GM12878 (cell line): ENCODE measurements around the gene F12. TPM values are rescaled to one million over a fixed set of nuclear protein-coding genes. Genes with fewer than 3 reads are reported as not detected.
A peak's percentile ranks its signal among the peaks of the same experiment; 100 is the strongest.

Experiments
- CREM ChIP-seq: IDR thresholded peaks from 2 replicates; pipeline ENCODE4 v1.6.1; 2014; ENCODE audit warnings: antibody characterized with exemption, low read depth
- DPF2 ChIP-seq: fragments of 450-650 bp; IDR thresholded peaks from 2 replicates; pipeline ENCODE4 v1.6.1; 2017; ENCODE audit warnings: mild to moderate bottlenecking
- IKZF2 ChIP-seq, 2 experiments: fragments of 450-650 bp; IDR thresholded peaks; 2 replicates each; pipeline ENCODE4 v1.6.1; 2017; ENCODE audit warnings: mild to moderate bottlenecking in 2 of 2, moderate library complexity in 2 of 2
- JUNB ChIP-seq: IDR thresholded peaks from 2 replicates; pipeline ENCODE4 v1.6.1; 2016; ENCODE audit warnings: antibody characterized with exemption, mild to moderate bottlenecking
- NRF1 ChIP-seq: conservative IDR thresholded peaks from 2 replicates; pipeline ENCODE4 v1.6.1; 2011; ENCODE audit warnings: mild to moderate bottlenecking, low read depth, low read length, improper control_type of control experiment
- PAX5 ChIP-seq: IDR thresholded peaks from 2 replicates; pipeline ENCODE4 v1.6.1; 2011; ENCODE audit warnings: low read depth, low read length, borderline replicate concordance
- PML ChIP-seq: IDR thresholded peaks from 2 replicates; pipeline ENCODE4 v1.6.1; 2012; ENCODE audit warnings: low read length, inconsistent platforms
- SRF ChIP-seq, 2 experiments: IDR thresholded peaks; 2 replicates each; pipeline ENCODE4 v1.6.1; 2011; ENCODE audit warnings: low read depth in 2 of 2, low read length in 2 of 2, mild to moderate bottlenecking in 1 of 2, moderate library complexity in 1 of 2
- SUPT20H ChIP-seq: IDR thresholded peaks from 2 replicates; pipeline ENCODE4 v1.6.1; 2011; ENCODE audit warnings: low read depth, mild to moderate bottlenecking, low read length, moderate library complexity, borderline replicate concordance; ENCODE audit not compliant: control insufficient read depth
- YY1 ChIP-seq: IDR thresholded peaks from 2 replicates; pipeline ENCODE4 v1.6.1; 2011; ENCODE audit warnings: low read depth, mild to moderate bottlenecking, low read length
- ZNF207 ChIP-seq: fragments of 450-650 bp; IDR thresholded peaks from 2 replicates; pipeline ENCODE4 v1.6.1; 2014; ENCODE audit warnings: antibody characterized with exemption, mild to moderate bottlenecking, borderline replicate concordance
- ZNF217 ChIP-seq: fragments of 450-650 bp; IDR thresholded peaks from 2 replicates; pipeline ENCODE4 v1.6.1; 2017; ENCODE audit warnings: antibody characterized with exemption, mild to moderate bottlenecking
- ZNF24 ChIP-seq: fragments of 450-650 bp; IDR thresholded peaks from 2 replicates; pipeline ENCODE4 v1.6.1; 2017; ENCODE audit warnings: antibody characterized with exemption, mild to moderate bottlenecking
- polyA plus RNA-seq, 11 experiments: library from polyadenylated mRNA; depleted of rRNA in 4 of 11; unstranded in 6 of 11; stranded (reverse) in 5 of 11; fragments of >200 nt; fragmentation: Nextera tagmentation in 4 of 11; fragmentation: Illumina TruSeq in 1 of 11; extraction: Ambion mirVana in 4 of 11; extraction: Trizol in 1 of 11; gene quantifications; 1 replicate in 1 of 11; 2 replicates in 10 of 11; pipeline versions ENCODE4 v1.2.1 to v1.2.3, GENCODE V29; 2011 to 2016; ENCODE audit warnings: inconsistent platforms in 2 of 11, missing spikeins in 2 of 11, low read depth in 1 of 11
- total RNA-seq, 4 experiments: library from RNA; depleted of rRNA in 3 of 4; stranded (reverse); fragments of >200 nt in 3 of 4; fragmentation: Illumina TruSeq in 1 of 4; extraction: Trizol in 1 of 4; gene quantifications; 2 replicates each; pipeline versions ENCODE4 v1.2.1 to v1.2.3, GENCODE V29; 2013 to 2021
- TF ChIP-seq, protein P1 (sequence below): IDR thresholded peaks from 2 replicates; pipeline ENCODE4 v1.6.1; 2011; ENCODE audit warnings: mild to moderate bottlenecking, low read depth, low read length, moderate library complexity; ENCODE audit not compliant: insufficient replicate concordance
- TF ChIP-seq, protein P2 (sequence below): fragments of 450-650 bp; IDR thresholded peaks from 2 replicates; pipeline ENCODE4 v1.6.1; 2016; ENCODE audit warnings: mild to moderate bottlenecking
- TF ChIP-seq, protein P3 (sequence below): fragments of 450-650 bp; IDR thresholded peaks from 2 replicates; pipeline ENCODE4 v1.6.1; 2017; ENCODE audit warnings: mild to moderate bottlenecking, moderate library complexity
- TF ChIP-seq, protein P4 (sequence below): fragments of 450-650 bp; IDR thresholded peaks from 2 replicates; pipeline ENCODE4 v1.6.1; 2017; ENCODE audit warnings: mild to moderate bottlenecking, moderate library complexity
- TF ChIP-seq, protein P5 (sequence below): IDR thresholded peaks from 2 replicates; pipeline ENCODE4 v1.6.1; 2011; ENCODE audit warnings: low read depth, low read length, improper control_type of control experiment, borderline replicate concordance

Gene F12
- total and polyA plus RNA-seq, 10 of the 15 experiments (the other 5 are each of a cell fraction or from before 2014, with no cell fraction given): 0.25 to 11.3 (median 5.5) TPM

DNA sequence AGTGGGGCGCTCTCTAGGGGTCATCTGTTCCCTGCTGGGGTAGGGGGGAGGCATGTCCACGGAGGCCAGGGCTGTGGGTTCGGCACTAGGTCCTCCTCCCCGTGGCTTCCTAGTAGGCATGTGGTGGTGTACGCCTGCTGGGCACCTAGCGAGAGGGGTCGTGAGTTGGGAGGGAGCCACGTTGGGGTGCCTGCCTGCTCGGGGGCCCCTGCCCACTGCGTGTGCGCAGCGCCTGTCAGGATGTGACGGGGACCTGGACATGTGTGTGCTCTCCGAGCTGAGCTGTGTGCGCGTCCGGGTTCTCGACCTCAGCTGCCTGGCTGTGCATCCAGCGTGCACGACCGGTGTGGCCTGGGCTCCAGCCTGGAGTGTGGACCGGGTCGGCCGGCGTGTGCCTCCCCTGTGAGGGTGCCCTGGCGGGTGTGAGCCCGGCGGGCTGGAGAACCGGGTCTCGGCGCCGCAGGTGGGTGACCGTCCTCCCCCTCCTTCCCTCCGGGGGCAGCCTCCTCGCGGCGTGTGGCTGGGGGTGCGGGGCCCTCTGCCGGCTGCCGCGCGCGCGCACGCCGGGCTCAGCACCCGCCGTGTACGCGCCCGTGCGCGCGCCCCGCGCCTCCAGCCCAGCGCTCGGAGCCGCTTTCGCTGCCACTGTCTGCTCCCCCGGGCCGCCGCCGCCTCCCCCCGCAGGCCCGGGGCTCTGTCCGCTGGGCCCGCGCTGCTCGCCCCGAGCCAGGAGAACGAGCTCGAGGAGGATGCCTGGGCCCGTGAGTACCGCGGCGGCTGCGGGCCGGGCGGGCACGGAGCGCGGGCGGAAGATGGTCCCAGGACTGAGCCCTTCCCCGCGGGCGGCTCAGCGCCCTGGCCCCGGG is 37.1 kb upstream of the F12 start, which contains the start of gene PRR7 (continued):
- TF ChIP-seq PML: no peak
- TF ChIP-seq, protein P1, sequence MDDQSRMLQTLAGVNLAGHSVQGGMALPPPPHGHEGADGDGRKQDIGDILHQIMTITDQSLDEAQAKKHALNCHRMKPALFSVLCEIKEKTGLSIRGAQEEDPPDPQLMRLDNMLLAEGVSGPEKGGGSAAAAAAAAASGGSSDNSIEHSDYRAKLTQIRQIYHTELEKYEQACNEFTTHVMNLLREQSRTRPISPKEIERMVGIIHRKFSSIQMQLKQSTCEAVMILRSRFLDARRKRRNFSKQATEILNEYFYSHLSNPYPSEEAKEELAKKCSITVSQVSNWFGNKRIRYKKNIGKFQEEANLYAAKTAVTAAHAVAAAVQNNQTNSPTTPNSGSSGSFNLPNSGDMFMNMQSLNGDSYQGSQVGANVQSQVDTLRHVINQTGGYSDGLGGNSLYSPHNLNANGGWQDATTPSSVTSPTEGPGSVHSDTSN: no peak
- TF ChIP-seq, protein P2, sequence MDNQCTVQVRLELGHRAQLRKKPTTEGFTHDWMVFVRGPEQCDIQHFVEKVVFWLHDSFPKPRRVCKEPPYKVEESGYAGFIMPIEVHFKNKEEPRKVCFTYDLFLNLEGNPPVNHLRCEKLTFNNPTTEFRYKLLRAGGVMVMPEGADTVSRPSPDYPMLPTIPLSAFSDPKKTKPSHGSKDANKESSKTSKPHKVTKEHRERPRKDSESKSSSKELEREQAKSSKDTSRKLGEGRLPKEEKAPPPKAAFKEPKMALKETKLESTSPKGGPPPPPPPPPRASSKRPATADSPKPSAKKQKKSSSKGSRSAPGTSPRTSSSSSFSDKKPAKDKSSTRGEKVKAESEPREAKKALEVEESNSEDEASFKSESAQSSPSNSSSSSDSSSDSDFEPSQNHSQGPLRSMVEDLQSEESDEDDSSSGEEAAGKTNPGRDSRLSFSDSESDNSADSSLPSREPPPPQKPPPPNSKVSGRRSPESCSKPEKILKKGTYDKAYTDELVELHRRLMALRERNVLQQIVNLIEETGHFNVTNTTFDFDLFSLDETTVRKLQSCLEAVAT: no peak
- no peak for TF ChIP-seq CREM
- TF ChIP-seq IKZF2 (IDR thresholded peaks at IDR 0.05): no peak
- no peak for TF ChIP-seq SRF (IDR thresholded peaks at IDR 0.05; ENCODE audit: low read depth in 2 of 2, low read length in 2 of 2)
- peak; percentile 37; the same call in 1 of the 2 replicates for TF ChIP-seq YY1
- TF ChIP-seq DPF2: peak; percentile 82; the same call in 1 of the 2 replicates
- no peak for TF ChIP-seq SUPT20H
- no peak for TF ChIP-seq ZNF207
- TF ChIP-seq, protein P3, sequence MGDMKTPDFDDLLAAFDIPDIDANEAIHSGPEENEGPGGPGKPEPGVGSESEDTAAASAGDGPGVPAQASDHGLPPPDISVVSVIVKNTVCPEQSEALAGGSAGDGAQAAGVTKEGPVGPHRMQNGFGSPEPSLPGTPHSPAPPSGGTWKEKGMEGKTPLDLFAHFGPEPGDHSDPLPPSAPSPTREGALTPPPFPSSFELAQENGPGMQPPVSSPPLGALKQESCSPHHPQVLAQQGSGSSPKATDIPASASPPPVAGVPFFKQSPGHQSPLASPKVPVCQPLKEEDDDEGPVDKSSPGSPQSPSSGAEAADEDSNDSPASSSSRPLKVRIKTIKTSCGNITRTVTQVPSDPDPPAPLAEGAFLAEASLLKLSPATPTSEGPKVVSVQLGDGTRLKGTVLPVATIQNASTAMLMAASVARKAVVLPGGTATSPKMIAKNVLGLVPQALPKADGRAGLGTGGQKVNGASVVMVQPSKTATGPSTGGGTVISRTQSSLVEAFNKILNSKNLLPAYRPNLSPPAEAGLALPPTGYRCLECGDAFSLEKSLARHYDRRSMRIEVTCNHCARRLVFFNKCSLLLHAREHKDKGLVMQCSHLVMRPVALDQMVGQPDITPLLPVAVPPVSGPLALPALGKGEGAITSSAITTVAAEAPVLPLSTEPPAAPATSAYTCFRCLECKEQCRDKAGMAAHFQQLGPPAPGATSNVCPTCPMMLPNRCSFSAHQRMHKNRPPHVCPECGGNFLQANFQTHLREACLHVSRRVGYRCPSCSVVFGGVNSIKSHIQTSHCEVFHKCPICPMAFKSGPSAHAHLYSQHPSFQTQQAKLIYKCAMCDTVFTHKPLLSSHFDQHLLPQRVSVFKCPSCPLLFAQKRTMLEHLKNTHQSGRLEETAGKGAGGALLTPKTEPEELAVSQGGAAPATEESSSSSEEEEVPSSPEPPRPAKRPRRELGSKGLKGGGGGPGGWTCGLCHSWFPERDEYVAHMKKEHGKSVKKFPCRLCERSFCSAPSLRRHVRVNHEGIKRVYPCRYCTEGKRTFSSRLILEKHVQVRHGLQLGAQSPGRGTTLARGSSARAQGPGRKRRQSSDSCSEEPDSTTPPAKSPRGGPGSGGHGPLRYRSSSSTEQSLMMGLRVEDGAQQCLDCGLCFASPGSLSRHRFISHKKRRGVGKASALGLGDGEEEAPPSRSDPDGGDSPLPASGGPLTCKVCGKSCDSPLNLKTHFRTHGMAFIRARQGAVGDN: peak; percentile 21; the same call in 1 of the 2 replicates
- TF ChIP-seq NRF1: no peak
- TF ChIP-seq ZNF24: no peak
- TF ChIP-seq, protein P4, sequence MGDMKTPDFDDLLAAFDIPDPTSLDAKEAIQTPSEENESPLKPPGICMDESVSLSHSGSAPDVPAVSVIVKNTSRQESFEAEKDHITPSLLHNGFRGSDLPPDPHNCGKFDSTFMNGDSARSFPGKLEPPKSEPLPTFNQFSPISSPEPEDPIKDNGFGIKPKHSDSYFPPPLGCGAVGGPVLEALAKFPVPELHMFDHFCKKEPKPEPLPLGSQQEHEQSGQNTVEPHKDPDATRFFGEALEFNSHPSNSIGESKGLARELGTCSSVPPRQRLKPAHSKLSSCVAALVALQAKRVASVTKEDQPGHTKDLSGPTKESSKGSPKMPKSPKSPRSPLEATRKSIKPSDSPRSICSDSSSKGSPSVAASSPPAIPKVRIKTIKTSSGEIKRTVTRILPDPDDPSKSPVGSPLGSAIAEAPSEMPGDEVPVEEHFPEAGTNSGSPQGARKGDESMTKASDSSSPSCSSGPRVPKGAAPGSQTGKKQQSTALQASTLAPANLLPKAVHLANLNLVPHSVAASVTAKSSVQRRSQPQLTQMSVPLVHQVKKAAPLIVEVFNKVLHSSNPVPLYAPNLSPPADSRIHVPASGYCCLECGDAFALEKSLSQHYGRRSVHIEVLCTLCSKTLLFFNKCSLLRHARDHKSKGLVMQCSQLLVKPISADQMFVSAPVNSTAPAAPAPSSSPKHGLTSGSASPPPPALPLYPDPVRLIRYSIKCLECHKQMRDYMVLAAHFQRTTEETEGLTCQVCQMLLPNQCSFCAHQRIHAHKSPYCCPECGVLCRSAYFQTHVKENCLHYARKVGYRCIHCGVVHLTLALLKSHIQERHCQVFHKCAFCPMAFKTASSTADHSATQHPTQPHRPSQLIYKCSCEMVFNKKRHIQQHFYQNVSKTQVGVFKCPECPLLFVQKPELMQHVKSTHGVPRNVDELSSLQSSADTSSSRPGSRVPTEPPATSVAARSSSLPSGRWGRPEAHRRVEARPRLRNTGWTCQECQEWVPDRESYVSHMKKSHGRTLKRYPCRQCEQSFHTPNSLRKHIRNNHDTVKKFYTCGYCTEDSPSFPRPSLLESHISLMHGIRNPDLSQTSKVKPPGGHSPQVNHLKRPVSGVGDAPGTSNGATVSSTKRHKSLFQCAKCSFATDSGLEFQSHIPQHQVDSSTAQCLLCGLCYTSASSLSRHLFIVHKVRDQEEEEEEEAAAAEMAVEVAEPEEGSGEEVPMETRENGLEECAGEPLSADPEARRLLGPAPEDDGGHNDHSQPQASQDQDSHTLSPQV: no peak
- TF ChIP-seq PAX5: peak; percentile 33; the same call in 1 of the 2 replicates
- no peak for TF ChIP-seq ZNF217
- TF ChIP-seq, protein P5, sequence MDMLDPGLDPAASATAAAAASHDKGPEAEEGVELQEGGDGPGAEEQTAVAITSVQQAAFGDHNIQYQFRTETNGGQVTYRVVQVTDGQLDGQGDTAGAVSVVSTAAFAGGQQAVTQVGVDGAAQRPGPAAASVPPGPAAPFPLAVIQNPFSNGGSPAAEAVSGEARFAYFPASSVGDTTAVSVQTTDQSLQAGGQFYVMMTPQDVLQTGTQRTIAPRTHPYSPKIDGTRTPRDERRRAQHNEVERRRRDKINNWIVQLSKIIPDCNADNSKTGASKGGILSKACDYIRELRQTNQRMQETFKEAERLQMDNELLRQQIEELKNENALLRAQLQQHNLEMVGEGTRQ: no peak
- no peak for TF ChIP-seq JUNB
